GM21360 (cell line): ENCODE data around the gene MYL6B.
"Not testable (repeated sequence)": the region's sequence is repeated elsewhere in the genome, so short reads cannot be mapped to it uniquely, and the experiment has no call there.

Experiments
- ATAC-seq: cut with Tn5 transposase; IDR thresholded peaks from one replicate; pipeline ENCODE4 v1.9.1; 2021; ENCODE audit warnings: mild to moderate bottlenecking, moderate library complexity; ENCODE audit not compliant: unreplicated experiment

Gene MYL6B

GRCh38 chr12:56163533-56164344, 11.4 kb downstream of the MYL6B start:
- no peak for ATAC-seq

GRCh38 chr12:56164345-56164729, 11.9 kb downstream of the MYL6B start:
- ATAC-seq, result no peak

- no peak for ATAC-seq
Measured at GRCh38 chr12:56165369-56165768, 13.0 kb downstream of the MYL6B start.

- ATAC-seq, result no peak
Measured at GRCh38 chr12:56169229-56169759, 16.9 kb downstream of the MYL6B start.

GRCh38 chr12:56172839-56173238, 20.5 kb downstream of the MYL6B start:
- ATAC-seq, result no peak

DNA sequence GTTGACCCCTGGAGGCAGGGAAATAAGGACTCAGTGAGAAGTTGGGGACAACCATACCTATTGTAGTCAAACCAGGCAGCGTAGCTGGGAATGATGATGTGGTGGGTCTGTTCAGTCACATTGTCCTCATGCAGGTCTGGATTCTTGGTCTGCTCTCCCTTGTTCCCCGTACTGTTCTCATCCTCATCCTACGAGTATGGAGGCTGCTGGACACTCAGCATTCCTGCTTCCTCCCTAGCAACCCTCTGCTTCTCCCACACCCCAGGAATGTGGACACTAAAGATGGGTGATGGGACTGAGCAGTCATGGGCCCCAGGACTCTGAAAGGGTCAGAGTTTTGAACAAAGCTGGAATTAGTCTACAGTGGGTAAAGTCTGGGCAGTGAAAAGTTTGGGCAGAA, 26.0 kb downstream of the MYL6B start:
- no peak for ATAC-seq

GRCh38 chr12:56186957-56187356, 34.6 kb downstream of the MYL6B start:
- ATAC-seq, result no peak

- ATAC-seq, result no peak
Measured at GRCh38 chr12:56188131-56188777, 35.9 kb downstream of the MYL6B start.

- ATAC-seq, result no peak
Measured at GRCh38 chr12:56188778-56189098, 36.4 kb downstream of the MYL6B start.

DNA sequence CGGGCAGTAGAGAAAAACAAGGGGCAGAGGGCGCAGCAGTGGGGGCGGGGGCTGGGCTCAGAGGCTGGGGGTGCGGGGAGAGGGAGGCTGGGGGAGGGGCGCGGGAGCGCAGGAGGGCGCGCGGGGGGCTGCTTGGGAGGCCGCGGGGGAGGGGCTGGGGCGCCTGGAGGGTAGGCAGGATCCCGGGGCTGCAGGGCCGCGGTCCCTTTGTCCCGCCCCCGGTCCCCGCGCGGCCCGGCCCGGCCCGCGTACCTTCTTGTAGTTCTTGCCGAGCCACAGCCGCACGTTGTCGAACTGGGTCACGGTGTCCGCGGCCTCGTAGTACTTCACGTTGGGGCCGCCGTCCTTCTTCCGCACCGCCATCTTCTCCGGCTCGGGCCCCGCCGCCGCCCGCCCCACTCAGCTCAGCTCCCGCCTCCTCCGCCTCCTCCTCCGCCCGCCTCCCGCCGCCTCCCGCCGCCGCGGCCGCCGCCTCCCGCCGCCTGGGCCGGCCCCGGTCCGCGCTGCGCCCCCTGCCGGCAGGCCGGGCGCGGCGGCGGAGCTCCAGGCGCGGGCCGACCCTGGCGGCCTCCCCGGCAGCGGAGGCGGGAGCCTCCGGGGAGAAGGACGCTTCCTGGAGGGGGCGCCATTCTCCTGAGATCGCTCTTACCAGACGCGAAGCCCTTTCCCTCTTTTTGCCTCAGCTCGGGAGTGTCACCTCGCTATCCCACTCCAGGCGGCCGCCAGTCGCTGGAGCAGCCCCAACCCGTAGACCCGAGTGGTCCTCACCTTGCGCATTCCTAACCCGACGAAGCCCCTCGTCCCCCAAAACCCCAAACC, 36.9 kb downstream of the MYL6B start, which contains the start of gene SMARCC2:
Gene SMARCC2 (minus strand): TSS at position 385 of the 819 bp plus-strand sequence. CDS start 22 bp downstream, at position 363.
- ATAC-seq, result peak; percentile 66

- ATAC-seq, result peak; percentile 36
Measured at GRCh38 chr12:56189918-56190694, 37.7 kb downstream of the MYL6B start.

- no peak for ATAC-seq
Measured at GRCh38 chr12:56190695-56191155, 38.3 kb downstream of the MYL6B start.

- ATAC-seq, result no peak
Measured at GRCh38 chr12:56192582-56192981, 40.2 kb downstream of the MYL6B start.

- ATAC-seq, result no peak
Measured at GRCh38 chr12:56193025-56193578, 40.7 kb downstream of the MYL6B start.

DNA sequence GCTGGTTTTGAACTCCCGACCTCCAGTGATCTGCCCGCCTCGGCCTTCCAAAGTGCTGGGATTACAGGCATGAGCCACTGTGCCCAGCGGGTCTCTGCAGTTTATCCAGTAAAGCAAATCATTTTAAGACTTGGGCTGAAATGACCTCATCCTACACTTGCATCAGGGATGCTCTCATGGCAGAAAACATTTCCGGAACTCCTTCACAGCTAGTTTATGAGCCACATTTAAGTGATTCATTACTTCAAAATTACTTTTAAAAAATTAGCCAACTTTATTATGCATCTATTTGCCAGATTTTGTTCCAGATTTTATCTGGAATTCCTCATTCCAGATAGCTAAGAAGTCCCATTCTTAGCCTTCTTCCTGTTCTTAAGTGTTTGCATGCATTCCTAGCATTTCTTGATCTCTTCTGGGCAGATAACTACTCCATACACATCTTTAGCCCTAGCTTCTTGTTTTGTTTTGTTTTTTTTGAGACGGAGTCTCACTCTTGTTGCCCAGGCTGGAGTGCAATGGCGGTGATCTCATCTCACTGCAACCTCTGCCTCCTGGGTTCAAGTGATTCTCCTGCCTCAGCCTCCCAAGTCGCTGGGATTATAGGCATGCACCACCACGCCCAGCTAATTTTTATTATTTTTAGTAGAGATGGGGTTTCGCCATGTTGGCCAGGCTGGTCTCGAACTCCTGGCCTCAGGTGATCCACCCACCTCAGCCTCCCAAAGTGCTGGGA, 44.6 kb downstream of the MYL6B start:
- not testable (repeated sequence) for ATAC-seq

DNA sequence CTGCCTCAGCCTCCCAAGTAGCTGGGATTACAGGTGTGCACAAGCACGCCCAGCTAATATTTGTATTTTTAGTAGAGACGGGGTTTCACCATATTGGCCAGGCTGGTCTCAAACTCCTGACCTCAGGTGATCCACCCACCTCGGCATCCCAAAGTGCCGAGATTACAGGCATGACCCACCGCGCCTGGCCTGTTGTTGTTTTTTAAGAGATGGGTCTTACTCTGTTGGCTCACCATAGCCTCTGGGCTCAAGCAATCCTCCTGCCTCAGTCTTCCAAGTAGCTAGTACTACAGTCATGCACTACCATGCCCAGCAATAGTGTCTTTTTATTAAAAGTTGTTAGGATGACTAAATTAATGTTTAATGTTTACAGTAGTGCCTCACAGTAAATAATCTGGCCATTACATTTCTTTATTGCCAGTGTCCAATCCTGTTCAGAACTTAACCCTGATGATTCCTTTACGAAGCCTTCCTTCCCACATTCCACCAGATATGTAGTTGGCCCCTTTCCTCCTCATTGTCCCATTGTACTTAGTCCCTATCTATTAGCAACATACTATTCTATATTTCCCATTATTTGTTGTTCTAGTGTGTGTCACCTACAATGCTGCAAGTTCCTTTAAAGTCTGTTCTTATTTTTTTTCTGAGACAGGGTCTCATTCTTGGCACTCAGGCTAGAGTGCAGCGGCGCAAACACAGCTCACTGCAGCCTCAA, 45.7 kb downstream of the MYL6B start:
- ATAC-seq, result no peak

DNA sequence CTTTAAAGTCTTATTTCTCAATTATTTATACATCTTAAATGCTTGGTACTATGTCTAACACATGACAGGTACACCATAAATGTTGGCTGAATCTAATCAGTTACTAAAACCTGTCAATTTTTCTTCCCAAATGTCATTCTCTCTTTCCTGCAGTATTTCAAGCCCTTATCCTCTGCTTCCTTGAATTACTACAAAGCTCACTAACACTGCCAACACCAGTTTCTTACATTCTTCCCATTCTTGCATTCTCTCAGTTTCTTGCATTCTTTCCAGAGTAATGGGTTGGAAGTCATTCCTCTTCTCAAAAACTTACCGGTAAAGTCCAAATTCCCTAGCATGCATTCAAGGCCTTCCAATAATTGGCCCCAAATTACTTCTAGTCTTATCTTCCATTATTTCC, 46.4 kb downstream of the MYL6B start:
- ATAC-seq, result no peak

DNA sequence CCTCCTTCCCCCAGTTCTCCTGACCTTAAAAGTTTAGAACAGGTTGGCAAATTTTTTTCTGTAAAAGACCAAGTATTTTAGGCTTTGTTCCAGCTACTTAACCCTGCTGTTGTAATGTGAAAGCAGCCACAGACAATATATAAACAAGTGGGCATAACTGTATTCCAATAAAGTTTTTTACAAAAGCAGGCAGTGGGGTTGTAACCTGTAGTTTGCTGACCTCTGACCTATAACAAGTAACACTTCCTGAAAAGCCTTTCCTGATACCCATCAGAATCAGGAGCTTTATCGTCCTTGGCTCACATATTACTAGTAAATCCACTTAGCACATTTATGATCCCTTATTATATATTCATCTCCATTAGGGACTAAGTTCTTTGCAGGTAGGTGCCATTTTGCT, 50.0 kb downstream of the MYL6B start:
- no peak for ATAC-seq

DNA sequence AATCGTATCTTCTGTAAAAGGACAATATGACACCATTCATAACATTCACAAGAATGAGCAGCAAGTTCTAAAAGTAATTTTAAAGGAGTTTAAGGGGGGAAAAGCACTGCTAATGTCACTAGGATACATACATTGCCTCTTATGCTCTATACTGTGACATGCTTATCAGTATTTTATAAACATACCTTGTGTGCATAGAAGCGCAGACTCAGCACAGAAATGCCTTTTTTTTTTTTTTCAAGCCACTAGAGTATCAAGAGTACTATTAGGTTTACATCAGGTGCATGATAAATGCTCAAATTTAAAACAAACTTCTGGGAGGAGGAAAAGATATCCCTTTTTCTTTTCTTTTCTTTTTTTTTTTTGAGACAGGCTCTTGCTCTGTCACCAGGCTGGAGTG, 50.5 kb downstream of the MYL6B start:
- no peak for ATAC-seq
